Stimulated activated CD4-positive, alpha-beta T cell treated with anti-CD3 and anti-CD28 coated beads, Interleukin-2, amount 100 ng/mL, for 48 hours (primary cell): ENCODE results near the gene DUS1L.

Source experiments
- DNase-seq, 2 donors: peaks; one replicate each; pipeline ENCODE4 v3.0.0-alpha.2; 2020

DUS1L gene

DNA sequence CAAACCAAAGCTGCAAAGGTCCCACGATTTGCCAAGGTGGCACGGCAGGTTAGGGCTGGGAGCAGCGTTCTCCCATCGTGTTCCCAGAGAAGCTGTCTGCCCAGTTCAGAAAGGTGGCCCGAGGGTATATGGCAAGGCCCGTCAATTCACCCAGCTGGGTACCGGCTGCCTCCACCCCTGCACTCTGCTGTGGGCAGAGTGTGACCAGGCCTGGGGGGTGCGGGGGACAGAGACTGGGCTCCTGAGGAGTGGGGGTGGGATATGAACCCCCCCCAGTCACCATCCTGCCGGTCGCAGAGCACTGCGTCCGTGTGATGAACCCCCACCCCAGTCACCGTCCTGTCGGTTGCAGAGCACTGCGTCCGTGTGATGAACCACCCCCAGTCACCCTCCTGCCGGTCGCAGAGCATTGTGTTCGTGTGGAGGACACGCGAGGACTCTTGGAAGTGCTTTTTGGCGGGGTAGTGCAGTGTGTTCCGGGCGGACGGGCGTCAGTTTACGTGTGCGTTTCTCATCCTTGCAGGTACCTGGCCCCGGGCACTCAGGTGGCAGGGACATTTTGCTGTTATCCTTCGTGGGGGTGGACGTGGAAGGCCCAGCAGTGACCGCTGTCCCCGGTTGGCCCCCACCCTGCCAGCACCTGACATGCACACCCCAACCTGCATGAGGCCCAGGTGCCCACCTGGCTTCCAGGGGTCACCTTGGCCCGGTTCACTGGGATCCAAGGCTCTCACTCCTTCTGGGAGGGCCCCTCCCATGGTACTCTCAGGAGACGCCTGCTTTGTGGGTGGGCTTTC is 35.1 kb upstream of the DUS1L start:
- DNase-seq = no peak

DNA sequence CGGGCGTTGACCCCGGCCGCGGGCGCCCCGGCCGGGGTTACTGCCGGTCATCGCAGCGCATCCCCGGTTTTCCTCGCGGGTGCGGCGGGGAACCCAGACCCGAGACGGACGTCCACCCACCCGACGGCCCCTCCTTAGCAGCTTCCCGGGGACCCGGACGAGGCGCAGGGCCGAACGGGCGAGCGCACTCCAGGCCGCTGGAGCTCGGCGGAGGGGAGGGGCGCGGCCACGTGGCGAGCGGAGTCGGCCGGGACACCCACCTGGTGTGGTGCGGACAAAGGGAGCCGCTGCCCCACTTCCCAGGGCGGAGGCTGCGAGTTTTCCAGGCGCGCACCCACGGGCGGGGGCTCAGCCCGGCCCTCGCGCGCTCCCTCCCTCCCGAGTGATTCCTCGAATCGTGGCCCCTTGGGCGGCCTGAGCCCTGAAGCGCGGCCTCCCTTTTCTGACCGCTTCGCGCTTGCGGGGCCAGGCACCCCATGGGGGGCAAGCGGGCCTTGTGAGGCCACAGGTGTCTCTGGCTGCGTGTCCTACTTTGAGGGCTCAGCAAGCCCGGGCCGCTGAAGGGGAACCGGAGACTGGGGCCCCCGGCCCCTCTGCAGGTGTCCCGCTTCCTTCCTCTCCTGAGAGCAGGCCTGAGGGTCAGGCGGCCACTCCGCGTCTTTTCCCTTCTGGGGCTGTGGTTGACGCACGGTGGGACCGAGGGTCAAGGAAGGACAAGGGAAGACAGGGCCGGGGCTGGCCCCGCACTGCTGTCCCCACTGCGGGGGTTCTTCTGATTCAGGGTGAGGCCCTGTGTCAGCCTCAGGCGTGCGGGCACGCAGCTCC is 33.5 kb upstream of the DUS1L start:
- DNase-seq = no peak

DNA sequence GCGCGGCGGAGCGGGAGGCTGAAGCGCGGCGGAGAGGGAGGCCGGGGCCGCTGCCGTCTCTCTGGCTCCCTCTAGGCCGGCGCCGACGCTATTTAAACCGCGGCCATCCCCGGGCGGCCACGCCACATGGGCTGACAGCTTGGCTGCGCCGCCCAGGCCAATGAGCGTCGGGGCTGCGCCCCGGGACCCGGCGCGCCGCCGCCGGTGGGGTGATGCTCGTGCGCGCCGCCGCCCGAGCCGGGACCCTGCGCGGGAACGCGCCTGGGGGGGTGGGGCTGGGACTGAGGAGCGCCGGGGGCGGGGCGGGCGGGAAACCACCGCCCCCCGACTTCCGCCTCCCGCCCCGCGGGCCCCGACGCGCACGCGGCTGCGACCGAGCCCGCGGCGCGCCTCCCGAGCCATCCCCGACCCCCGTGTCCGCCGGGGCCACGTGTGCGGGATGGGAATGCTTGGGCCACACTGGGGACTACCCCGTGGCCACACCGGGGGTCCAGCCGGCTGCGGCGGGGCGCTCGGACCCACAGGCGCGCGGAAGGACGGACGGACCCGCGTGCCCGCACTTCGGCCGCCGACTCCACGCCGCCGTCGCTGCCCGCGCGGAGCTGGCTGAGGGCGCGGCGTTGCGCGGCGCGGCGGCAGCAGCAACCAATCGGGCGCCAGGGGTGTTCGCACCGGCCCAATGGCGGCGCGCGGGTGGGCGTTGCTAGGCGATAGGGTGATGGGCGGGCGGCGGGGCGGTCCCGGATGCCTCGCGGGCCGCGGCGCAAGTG is 32.8 kb upstream of the DUS1L start, which contains the start of gene FASN:
Gene FASN, minus strand, starts transcription at position 68 of the 770 bp plus-strand sequence. CDS start 1,791 bp downstream, outside the sequence.
- peak; percentile 89 to 94 for DNase-seq

DNA sequence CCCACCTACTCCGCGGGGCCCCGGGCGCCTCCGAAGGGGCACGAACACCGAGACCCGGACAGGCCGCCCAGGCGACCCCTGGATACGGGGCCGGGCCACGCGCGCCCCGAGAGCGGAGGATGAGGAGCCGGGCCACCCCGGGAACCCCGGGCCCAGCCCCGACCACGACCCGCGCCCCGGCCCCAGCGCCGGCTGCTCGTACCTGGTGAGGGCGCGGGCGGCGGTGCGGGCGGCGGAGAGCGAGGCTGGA is 32.2 kb upstream of the DUS1L start:
- peak; percentile 20 for DNase-seq

DNA sequence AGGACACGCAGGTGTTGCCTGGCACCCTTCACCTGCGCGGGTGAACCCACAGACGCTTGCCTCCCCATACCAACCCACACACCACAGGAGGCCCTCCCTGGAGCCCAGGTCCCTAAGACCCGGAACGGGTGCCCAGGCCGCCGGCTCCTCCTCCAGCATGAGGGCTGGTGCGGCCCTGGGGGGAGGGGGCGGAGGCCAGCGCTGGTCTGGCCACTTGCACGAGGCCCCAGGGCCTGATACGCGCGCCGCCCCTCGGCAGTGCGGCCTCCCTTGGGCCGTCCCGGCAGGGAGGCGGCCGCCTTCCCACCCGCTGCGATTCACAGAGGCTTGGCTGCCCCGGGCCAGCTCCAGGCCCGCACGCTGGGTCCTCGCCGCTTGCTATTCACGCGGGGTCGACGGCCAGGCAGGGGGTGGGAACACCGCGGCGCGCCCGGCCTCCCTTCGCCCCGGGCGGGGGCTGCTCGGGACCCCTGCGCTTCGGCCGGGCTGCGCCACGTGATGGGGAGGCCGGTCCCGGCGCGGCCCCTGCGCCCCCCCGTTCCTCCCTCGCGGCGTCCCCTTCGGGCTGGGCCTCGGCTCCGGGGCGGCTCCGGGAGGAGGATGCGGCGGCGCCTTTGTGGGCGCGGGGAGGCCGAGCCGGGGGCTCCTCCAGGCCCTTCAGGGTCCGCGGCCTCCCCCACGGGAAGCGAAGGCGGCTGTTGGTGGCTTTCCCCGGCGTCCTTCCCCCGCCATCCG is 31.7 kb upstream of the DUS1L start:
- peak in 1 of 2 donors; percentile 22 for DNase-seq

DNA sequence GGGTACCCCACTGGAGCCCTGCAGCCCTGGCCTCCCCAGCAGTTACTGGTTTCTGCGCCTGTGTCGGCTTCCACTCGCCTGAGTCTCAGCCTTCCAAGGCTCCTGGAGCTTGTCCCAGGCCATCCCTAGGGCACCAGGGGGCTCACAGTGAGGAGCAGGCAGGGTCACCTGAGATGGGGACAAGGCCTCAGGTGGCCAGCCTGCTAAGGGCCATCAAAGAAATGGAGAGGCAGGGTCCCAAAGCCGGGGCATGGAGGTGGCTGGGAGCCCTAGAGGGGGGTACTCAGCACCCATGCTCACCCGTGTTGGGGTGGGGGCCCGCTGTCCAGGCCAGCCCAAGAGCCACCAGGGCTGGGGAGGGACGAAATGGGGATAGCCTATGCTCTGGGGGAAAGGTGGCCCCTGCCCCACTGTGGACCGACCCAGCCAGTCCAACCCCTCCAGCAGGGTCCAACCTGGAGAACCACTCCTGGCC is 31.1 kb upstream of the DUS1L start:
- DNase-seq = no peak

DNA sequence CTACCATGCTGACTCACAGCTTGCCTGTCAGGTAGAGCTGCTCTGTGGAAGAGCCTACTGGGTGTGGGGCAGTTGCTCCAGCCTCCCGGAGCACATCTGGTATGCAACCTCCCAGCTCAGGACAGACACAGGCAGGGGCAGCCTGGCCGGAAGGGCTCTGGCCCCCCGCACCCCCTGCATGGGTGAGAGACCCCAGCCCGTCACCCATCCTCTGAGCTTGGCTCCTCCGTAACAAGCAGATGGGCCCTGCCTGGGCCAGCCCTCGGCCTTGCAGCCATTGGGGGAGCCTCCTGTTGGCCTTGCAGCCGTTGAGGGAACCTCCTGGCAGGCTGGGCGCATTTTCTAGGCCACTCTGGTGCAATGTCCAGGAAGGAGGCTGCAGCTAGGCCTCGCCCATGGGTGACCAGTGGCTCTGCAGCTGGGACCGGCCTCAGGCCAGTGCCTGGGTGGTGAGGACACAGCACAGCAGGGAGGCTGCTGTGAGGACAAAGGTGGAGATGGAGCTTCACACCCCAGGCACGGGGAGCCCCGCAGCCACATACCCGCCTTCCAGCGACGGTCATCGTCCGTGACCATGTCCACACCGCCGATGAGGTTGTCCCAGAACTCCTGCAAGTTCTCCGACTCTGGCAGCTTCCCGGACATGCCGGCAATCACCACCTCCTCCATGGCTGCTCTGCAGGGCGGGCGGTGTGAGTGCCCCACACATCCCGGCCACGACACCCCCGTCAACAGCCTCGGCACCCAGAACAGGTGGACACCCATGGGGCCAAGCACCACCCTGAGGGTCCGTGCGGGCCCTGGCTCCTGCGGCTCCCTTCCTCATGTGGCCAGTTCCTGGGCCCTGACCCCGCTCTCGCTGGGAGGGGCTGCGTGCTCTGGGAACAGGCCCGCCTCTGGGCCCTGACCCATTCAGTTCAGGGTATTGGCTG is 30.4 kb upstream of the DUS1L start:
- DNase-seq = no peak

DNA sequence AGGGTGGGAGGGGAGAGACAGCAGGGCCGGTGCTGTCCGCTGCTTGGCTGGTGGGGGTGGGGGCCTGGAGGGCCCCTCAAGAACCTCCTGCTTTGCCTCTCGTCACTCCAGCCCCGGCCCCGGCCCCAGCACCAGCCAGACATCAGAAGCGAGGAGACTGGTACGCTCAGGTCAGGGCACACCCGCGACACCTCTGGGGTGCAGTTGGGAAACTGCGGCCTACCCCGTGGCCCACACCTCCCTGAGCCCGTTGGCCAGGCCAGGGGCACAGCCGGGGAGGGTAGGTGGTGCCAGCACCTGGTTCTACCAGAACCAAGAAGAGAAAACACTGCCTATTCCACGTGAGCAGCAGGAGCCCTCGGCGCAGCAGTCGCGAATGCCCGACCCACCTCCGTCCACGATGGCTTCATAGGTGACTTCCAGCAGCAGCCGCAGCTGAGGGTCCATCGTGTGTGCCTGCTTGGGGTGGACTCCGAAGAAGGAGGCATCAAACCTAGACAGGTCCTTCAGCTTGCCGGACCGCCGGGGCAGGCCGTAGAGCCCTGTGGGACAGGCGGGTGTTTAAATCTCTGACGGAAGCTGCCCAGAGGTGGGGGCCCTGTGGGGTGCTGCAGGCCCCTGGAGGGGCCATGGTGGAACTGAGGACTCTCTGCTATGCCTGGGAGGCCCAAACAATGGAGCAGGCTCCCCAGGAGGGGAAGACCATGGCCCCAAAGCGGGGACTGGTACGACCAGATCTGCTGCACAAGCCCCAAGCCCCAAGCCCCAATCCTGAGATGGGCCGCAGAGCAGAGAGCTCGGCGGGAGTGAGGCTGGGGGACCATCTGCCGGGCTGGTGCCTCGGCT is 29.6 kb upstream of the DUS1L start:
- no peak for DNase-seq

DNA sequence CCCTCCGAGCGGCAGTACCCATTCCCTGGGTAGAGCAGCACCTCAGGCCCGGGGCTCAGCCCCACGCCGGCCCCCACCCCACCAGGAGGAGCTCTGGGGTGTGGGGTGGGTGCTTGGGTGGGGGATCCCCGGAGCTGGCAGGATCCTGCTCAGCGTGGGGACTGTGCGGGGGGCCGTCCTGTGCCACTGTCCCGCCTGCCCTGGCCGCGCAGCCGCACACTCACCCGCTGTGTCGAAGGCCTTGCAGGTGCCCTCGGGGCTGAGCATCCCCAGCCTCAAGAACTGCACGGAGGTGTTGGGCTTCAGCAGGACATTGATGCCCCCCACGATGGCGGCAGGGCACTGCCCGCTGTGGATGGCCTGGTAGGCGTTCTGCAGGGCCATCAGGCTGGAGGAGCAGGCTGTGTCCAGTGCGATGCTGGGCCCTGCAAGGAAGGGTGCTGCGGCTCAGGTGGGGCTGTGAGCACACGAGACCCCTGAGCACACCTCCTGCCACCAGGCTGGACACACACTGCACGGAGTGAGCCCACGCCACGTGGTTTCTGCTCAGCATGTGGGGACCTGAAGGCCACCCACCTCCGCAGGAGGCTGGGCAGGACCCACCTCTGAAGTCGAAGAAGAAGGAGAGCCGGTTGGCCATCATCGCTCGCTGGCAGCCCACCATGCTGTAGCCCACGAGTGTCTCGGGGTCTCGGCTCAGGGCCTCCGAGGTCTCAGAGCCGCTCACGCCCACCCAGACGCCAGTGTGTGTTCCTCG is 27.6 kb upstream of the DUS1L start:
- DNase-seq = no peak

DNA sequence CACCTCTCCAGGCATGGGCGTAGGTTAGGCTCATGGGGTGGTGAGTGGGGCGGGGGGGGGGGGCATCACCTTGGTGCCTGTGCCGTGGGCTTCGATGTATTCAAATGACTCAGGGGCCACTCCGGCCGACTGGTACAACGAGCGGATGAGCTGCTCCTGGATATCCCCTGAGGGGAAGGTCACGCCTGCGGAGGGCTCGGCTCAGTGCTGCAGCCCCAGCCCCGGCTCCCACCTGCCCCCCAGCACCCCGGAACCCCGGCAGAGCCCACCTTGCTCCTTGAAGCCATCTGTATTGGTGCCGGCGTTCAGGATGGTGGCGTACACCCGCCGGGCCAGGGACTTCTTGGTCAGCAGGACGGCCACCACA is 27.0 kb upstream of the DUS1L start:
- DNase-seq = no peak

DNA sequence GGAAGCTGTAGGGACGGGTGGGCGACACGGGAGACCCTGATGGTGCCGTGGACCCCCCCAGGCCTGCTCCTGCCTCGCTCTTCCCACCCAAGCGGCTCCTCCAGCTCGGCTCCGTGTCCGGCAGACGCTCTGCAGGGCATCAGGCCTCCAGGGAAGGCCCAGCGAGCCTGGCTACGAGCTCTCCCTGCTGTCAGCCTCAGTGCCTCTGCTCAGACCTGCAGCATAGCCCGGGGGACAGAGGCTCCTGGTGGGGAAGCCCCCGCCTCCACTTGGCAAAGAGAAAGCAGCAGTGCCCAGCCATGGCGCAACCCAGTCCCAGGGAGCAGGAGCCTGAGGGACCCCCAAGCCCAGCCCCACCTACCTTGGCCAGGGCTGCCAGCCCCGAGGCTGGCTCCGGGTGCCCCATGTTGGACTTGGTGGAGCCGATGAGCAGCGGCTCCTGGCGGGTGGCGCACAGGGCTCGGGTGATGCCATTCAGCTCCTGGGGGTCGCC is 26.5 kb upstream of the DUS1L start:
- DNase-seq = no peak

DNA sequence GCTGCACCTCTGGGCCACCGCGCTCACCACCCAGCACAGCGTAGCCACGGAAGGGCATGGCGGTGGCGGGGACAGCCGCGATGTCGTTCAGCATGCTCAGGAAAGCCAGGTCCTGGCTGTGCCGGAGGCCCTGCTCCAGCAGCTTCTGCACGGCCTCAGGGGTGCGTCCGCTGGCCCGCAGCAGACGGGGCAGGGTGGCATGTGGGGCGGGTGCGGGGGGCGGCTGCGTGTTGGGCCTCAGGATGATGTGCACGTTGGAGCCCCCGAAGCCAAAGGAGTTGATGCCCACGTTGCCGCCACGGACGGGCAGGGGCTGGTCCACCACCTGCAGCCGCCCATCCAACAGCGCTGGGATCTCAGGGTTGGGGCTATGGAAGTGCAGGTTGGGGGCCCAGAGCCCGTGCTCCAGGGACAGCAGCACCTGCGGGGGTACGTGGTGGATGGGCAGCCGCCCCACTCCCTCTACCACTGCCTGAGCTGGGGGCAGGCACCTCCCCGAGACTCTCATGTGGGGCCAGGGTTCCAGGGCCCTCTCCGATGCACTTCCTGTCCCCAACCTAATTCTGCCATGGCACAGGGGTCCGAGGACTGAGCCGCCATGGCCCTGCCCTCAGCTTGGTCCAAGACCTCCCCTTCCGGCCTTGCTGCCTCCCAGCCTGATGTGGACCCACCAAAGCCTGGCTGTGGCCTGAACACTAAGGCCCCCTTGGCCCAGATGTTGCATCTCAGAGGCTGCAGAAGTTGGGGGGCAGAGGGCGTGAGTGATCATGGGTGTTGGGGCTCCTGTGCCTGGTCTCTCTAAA is 25.9 kb upstream of the DUS1L start:
- DNase-seq = no peak

DNA sequence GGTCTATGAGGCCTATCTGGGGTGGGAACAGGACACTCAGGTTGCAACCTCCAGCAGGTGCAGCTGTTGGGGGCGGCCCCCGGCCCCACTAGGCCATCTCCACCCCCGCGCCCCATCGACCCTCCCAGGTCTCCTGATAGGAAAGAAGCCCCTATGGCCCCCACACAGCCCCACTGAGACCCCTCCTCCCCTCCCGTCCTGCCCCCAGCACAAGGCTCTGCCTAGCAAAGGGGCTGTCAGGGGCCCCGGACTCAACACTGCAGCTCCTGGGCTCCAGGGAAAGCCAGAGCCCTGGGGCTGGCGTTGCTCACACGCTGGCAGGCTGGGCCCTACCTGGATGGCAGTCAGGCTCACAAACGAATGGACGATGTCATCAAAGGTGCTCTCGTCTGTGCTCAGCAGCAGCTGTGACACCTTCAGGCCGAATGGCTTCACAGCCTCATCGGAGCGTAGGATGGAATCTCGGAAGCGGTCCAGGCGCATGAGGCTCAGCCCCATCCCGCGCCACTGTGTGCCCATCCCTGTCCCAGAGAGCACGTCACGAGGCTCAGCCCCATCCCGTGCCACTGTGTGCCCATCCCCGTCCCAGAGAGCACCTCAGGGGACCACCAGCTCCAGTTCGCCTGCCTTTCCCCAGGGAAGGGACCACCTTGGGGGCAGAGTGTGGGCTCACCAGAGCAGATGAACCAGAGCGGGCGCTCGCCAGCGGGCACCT is 25.1 kb upstream of the DUS1L start:
- no peak for DNase-seq

DNA sequence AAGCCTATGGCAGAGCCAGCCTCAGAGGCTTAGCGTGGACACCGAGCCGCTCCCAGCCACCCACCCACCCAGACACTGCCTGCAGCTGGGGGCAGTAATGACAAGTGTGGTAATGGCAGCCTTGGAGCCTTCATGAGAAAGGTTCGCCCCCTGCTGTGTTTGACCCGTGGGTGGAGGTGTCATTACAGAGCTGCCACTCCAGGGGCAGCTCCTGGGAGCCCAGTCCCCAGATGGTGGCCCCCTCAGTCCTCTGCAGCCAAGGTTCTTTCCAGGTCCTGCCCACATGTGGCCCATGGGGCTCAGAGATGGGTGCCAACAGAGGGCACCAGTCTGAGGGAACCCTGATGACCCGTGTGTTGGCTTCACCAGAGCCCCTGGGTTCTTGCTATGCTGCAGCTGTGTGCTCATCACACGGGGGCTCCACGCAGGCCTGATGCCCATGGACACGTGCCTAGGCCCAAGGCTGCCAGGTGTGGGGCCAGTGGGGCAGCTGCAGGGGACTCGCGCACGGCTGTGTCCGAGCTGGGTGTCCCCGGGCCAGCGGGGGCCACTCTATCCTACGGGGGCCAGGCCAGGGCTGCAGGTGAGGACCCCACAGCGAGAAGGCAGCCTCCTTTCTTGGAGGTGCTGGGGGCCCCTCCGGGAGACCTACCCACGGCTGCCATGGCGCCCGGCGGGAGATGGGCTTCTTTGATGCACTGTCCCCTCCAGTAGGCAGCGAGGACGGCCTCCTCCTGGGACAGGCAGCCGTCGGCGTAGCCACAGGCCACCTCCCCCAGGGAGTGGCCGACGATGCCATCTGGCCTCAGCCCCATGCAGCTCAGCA is 24.3 kb upstream of the DUS1L start:
- DNase-seq = no peak

DNA sequence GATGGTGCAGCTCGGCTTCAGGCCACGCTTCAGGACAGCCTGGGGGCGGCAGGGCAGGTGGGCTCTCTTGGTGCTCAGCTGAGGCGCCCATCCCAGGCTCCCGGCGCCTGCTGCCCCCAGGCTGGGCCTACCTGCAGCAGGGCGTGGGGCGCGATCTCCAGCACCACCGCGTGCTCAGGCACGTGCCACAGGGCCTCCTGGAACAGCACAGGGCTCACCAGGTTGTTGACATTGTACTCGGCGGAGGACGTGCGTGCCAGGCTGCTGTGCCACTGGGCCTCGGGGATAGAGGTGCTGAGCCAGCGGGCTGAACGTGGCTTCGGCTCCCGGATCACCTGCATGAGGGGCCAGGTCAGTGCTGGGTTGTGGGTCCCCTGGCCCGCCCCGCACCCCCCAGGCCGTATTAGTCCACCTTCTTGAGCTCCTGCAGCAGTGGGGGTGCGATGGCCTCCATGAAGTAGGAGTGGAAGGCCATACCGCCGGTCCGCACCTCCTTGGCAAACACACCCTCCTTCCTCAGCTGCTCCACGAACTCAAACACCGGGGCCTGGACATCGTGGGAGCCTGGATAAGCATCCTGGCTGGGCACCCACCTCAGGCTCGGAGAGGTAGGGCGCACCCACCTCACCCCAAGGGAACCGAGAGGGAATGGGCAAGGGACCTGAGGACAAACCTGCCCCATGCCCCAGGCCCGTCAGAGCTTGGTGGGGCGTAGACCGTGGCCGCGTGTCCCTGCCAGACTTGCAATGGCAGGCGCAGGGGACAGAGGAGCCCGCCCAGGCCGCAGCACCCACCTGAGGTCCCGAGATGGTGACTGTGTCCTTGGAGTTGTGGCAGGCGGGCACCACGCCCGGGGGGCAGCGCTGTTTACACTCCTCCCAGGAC is 23.5 kb upstream of the DUS1L start:
- DNase-seq = no peak
